GOT3 (cell line): Measurements from ENCODE around the gene PRH2.

Experiments
- DNase-seq: peaks from one replicate; lab custom pipeline; 2025; ENCODE audit warnings: mixed read lengths; lab: John Stamatoyannopoulos, UW

PRH2 gene

DNA sequence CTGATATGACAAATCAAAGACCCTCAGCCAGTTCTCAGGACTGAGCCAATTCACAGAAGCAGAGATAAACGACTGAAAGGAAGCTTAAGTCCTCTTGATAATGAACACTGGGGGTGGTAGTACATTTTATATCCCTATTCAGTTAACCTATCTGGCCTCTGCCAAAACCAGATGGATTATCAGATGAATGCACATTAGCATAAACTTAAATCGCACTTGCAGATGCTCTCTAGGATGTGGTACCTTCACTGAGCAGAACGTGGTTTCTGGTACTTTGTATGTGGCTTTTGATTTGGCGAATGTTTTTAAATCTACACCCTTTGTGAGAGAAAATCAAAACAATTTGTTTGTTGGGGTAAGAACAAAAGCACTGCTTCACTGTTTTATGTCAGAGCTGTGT lies 31.2 kb downstream of the PRH2 start:
- DNase-seq = no peak

DNA sequence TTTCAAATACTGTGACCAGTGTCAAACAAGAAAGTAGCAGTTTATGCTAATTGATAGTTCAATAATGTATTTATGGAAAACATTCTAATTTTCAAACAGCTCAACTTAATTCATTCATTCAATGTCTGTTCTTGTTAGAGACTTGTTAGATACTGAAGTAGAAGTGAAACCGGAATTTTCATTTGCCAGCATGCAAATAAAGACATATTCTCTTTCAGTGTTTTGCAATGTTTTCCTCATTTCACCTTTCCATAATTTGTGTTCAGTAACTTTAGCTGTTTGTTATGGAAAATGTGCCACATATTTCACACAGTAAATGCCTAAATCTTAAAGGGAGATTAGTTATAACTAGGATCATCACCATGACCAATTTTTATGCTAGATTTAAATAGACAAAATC lies 36.4 kb downstream of the PRH2 start:
- no peak for DNase-seq

- DNase-seq = no peak
Measured at GRCh38 chr12:10966314-10966713, 37.3 kb downstream of the PRH2 start.

- no peak for DNase-seq
Measured at GRCh38 chr12:10967409-10967808, 38.4 kb downstream of the PRH2 start.

- no peak for DNase-seq
Measured at GRCh38 chr12:10968765-10969456, 39.9 kb downstream of the PRH2 start.

DNA sequence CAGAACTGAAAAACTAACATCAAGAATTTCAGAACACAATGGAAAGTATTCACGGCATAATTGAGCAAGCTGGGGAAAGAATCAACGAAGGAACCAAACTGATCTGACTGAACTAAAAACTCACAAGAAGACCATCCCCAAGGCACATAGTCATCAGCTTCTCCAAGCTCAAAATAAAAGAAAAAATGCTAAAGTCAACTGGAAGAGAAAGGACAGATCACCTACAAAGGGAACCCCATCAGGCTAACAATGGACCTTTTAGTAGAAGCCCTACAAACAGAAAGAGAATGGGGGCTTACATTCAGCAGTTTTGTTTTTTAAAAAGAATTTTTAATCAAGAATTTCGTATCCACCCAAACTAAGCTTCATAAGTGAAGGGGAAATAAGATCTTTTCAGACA lies 45.9 kb downstream of the PRH2 start:
- no peak for DNase-seq

DNA sequence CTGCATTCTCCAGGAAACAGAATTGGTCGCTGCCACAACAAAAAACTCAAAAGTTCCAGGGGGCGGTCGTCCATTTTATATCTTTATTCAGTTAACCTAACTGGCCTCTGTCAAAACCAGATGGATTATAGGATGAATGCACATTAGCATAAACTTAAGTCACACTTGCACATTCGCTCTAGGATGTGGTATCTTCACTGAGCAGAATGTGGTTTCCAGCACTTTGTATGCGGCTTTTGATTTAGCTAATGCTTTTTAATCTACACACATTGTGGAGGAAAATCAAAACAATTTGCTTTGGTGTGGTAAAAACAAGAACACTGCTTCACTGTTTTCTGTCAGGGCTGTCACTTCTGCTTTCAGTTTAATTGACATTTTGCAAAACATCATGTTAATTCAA lies 53.2 kb downstream of the PRH2 start:
- no peak for DNase-seq
